Activated CD8-positive, alpha-beta memory T cell treated with anti-CD3 and anti-CD28 coated beads for 24 hours (primary cell): ENCODE data around the gene SELP.

Experiments used
- DNase-seq: peaks from one replicate; pipeline ENCODE4 v3.0.0-alpha.2; 2020

Gene SELP

DNA sequence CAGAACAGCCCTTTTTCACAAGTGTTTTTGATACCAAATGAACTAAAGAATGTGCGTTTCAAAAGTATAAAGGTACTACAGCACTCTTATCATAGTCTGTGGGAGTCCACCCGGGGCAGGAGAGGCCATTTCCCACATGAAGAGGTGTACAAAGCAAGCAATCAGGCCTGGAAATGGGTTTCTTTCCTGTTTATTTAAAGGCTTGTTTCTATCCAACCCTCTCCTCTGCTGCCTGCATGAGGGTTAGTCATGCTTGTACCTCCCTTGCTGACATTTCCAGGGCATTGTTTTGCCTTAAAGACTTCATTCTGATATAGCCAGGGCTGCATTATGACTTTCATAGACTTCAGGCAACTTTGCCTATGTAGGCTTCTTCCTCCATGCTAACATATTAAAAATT lies 11.6 kb downstream of the SELP start:
- no peak for DNase-seq

DNA sequence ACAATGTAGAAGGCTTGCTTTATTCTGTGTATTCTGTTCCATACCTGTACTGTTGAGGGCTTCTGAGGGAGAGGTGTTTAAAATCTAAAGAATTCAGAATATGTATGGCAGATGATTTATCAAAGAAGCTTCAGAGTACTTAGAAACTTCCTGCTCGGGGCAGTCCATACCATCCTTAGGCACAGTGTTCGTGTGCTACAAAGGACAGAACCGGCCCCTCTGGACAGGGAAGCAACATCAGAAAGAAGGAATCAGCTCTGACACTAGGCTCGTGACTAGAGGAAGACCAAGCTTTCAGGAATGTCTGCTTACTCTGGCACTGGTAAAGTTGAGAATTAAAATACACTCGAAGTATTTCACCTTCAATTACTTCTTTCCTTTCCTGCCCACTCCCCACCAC lies 14.1 kb downstream of the SELP start:
- no peak for DNase-seq

- no peak for DNase-seq
These were observed 19.1 kb downstream of the SELP start for GRCh38 chr1:169610858-169611257.

DNA sequence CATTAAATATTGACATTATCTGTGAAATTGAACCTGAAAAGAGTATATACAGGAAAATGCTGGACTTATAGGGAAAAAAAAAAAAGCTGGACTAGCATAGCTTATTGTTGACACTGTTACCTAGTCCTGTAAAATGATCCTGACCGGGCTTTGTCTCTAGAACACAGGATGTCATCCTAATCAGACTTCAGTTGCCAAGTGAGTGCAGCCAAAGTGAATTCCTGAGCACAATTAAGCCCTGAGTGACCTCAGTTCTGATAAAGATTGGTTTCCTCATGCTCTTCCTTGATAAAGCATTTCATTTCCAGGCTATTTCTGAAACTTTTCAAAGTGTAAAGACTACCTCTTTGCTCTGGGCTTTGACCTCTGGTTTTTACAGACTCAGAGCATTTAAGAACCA lies 19.8 kb downstream of the SELP start:
- no peak for DNase-seq

DNA sequence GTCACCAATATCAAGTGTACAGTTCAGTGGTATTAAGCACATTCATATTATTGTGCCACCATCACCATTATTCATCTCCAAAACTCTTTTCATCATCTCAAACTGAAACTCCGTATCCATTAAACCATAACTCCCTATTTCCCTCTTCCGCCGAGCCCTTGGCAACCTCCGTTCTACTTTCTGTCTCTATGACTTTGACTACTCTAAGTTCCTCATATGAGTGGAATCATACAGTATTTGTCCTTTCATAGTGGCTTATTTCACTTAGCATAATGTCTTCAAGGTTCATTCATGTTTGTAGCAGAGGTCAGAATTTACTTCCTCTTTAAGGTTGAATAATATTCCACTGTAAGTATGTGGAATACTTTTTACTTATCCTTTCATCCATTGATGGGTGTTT lies 21.7 kb downstream of the SELP start:
- no peak for DNase-seq

- no peak for DNase-seq
These were observed 25.0 kb downstream of the SELP start for GRCh38 chr1:169604781-169605560.

DNA sequence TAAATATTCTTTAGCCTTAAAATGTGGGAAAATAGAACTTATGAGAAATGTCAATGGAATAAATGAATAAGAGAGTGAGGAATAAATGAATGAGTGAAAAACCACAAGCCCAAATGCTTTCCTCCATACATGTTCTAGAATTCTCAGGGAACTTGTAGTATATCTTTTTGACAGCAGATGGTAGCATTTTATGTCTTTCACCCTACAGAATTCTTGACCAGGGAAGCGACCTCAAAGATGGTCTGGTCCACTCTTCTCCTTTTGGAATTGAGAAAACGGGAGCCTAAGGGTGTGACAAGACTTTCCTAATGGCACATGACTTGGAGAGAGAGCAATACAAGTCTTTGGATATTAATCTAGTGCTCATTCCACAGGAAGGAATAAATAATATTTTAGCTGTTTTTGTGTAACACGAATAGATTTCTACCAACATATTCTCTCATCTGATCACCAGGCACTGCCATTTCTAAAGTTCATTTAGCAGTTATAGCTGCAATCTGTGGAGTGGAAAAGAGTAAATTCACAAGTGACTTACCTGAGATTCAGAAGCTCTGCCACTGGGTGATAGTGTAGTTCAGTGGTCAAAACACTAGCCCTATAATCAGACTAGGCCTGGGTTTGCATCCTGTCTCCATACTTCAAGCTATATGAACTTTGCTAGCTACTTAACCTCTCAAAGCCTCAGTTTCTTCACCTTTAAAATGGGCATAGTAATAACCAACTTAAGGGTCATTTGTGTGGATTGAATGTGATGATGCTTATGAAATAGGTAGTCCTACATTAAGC lies 28.6 kb downstream of the SELP start:
- DNase-seq, result no peak

DNA sequence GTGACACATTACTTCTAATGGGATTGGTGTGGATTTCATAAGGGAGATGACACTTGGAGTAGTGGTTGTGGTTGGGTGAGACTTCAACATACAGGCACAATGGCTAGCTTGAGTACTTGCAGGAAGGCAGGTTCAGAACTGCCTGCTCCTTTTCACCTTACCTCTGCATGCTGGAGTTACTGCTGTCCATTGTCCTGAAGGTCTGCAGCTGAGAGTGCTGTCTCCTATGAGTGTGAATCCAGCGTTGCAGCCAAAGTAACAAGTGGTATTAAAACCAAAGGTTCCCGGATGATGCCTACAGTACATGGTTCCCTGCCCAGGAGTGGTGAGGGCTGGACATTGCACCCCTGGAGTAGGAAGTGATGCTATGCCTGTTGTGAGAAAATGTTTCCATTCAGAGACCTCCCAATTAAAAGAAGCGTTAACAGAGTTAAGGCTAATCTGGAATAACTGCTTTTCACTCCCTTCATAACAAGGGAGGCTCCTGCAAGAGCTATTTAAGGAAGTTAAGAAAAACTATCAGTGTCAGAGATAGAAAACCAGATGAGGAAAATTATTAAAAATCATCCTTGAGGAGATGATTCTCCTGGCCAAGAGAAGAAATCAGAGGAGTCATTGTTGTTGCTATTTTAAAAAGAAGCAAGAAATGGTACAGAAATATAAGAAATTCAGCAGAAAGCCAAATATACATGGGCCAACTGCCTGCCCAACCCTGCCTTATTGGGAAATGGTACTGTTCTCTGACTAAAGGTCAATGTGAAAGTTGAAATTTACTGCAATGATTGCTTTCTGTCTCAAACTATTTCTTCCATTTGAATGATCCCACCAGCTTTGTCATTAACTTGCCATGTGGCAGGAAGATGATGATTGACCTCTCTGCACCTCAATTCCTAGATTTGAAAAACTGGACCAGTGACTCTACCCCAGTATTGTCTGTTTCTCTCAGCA lies 33.9 kb downstream of the SELP start:
- no peak for DNase-seq

- DNase-seq, result peak; percentile 76
These were observed 35.5 kb downstream of the SELP start for GRCh38 chr1:169594391-169594790.

DNA sequence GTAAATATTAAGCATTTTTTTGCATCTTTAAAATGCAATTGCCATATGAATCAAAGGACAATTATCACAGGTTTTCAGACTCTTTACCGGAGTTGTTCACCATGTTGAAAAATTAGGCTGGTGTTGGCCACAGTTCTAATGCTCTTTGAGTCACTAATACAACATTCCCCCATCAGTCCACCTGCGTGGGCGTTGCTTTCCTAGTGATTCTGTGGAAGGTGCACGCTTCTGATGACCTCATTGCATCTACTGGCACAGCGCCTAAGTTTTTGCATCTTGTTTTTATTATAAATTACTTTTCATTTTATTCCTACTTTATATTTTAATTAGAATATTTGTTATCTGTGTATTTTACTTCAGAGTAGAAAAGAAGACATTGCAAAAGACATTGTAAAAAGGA lies 39.0 kb downstream of the SELP start:
- no peak for DNase-seq

DNA sequence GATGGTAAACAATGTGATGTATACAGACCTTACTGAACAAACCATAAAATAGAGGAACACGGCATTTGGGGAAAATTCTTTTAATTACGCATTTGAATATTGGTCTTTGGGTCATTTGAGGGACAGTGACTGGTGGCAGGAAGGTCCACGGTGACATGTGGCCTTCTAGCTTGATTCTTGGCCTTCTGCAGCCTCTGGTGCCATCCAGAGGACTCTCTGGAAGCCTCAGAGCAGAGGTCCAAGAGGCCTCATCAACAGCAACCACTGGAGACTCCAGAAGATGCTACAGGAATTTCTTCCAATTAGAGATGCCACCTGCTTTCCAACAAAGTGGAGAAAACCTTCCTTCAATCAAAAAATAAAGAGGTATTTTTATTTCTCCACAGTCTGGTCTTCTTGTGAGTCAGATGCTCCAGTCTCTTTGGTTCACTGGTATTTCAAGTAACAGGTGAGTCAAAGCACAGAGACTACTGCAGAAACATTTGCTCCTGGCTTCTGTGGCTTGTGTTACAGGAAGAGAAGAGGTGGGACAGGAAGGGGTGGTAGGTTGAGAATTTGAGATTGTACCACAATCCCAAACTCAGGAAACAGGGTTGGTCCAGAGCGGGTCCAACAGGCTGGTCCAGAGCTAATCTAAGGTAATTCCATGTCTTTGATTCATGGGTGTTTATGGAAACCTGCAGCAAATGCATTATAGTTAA lies 41.0 kb downstream of the SELP start:
- no peak for DNase-seq

GRCh38 chr1:169588112-169588511 lies 41.8 kb downstream of the SELP start:
- DNase-seq, result no peak

DNA sequence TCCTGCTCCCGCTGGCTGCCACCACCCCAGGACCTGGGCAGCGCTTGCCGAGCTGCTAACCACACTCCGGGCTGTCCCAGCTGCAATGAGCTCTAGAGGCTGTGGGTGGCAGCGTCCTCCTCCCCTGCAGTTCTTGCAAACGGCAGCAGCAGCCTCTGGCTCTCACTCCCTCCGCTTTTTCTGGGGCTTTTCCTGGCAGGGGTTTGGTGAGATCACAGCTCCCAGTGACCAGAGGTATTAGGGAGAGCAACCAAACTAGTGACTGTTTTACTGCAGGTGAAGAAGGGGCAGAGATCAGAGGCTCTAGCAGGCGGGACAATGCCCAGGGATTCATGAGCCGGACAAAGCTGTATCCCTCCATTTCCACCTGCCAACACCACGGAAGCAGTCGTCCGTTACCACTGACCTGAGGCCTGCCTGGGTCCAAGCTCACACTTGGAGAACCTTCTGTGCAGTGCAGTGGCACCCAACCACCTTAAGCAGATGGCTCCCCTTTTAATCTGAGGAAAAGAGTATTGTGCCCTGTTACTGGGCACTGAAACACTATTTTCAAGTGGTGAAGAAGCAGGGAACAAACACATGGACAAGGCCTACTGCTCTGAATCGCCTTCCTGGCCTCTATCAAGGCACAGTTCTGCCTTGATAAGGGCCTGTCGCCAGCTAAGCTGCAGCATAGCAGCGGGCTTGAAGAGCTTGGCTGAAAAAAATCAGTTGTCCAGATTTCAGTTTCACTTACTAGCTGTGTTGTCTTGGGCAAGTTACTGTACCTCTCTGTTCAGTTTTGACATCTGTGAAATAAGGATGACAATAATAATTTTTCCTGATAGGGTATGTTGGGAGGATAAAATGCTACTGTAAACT lies 43.3 kb downstream of the SELP start, which contains the start of gene F5:
Gene F5, minus strand, starts transcription at position 87 of the 861 bp plus-strand sequence. CDS start 95 bp downstream, outside the sequence.
- peak; percentile 87 for DNase-seq

- no peak for DNase-seq
These were observed 43.9 kb downstream of the SELP start for GRCh38 chr1:169586067-169586394.

- no peak for DNase-seq
These were observed 44.7 kb downstream of the SELP start for GRCh38 chr1:169585181-169585580.

- no peak for DNase-seq
These were observed 45.3 kb downstream of the SELP start for GRCh38 chr1:169584483-169585144.

- no peak for DNase-seq
These were observed 51.8 kb downstream of the SELP start for GRCh38 chr1:169577981-169578738.

DNA sequence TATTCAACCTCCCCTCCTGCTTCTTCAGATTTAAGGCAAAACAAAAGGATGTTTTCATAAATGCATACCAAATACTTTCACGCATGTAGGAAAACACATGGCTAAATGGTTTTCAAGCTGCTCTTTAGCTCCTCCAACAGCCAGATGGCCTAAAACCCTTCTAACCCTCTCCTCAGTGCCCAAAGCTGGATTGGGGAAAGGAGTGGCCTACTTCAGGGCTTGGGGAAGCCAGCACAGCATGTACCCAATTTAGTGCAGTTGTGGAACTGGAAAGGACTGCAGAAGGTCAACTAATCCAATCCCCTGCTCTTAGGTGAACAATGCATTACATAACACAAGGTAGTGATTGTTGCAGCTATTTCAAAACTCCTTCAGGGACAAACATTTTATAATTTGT lies 53.0 kb downstream of the SELP start:
- no peak for DNase-seq

- no peak for DNase-seq
These were observed 53.5 kb downstream of the SELP start for GRCh38 chr1:169576241-169576934.

DNA sequence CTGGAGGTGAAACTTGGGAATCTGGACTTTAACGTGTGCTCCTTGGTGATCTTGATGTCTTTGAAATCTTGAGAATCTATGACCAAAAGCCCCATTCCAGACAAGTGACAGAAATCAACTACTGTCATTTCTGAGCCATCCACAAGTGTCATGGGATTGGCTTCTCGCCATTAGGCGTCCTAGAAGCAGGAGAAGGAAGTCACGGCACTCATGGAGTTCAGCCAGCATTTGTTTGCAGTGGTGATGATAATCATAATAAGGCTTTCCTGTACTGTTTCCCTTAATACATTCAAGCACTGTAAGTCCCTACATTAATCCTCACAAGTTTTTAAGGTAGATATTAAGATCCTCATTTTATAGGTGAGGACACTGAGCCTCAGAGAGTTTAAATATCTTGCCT lies 55.6 kb downstream of the SELP start:
- no peak for DNase-seq
